T-cell (primary cell): Measurements from ENCODE around the gene ZNF692. TPM values are rescaled to one million over a fixed set of nuclear protein-coding genes. Genes with fewer than 3 reads are reported as not detected.
"Not testable (repeated sequence)": the region's sequence is repeated elsewhere in the genome, so short reads cannot be mapped to it uniquely, and the experiment has no call there.

Experiments
- ATAC-seq, 4 experiments: fragments of 200-7000 bp in 3 of 4; fragments of 150-1000 bp in 1 of 4; cut with Tn5 transposase; replicated peaks in 1 of 4; 1 replicate in 3 of 4; 2 replicates in 1 of 4; pipeline ENCODE4 v1.10.0; 2021; ENCODE audit warnings: moderate library complexity in 3 of 4, mild to moderate bottlenecking in 2 of 4, moderate number of reproducible peaks in 1 of 4
- CTCF ChIA-PET, 2 donors: fragments of 300-600 bp; sonication (Branson Sonifier 250); formaldehyde crosslinking; loops; one replicate each; lab custom pipeline; 2022; ENCODE audit warnings: antibody characterized with exemption in 2 of 2; lab: Charles Lee
- POLR2A ChIA-PET, 2 donors: fragments of 300-600 bp; sonication (Branson Sonifier 250); formaldehyde crosslinking; loops; one replicate each; lab custom pipeline; 2022; ENCODE audit warnings: antibody characterized with exemption in 2 of 2; lab: Charles Lee
- DNase-seq, 35 experiments: peaks; one replicate each; pipeline versions ENCODE4 v3.0.0 to v3.0.0-alpha.2; 2013 to 2023
- H3K27ac ChIP-seq: one replicate; pipeline ENCODE4 v1.5.1; 2013; ENCODE audit warnings: low read length
- H3K27me3 ChIP-seq, 2 experiments: replicated peaks in 1 of 2; 1 replicate in 1 of 2; 2 replicates in 1 of 2; pipeline versions ENCODE4 v1.6.1 to v1.7.0; 2013; ENCODE audit warnings: low read length in 1 of 2, mixed read lengths in 1 of 2; ENCODE audit not compliant: control insufficient read depth in 2 of 2, insufficient read depth in 2 of 2; ENCODE audit errors: extremely low read depth in 1 of 2
- H3K36me3 ChIP-seq, 2 donors: 1 replicate in 1 of 2; 2 replicates in 1 of 2; pipeline versions ENCODE4 v1.6.1 to v1.7.0; 2013; ENCODE audit warnings: low read length in 1 of 2; ENCODE audit not compliant: control insufficient read depth in 2 of 2, insufficient read depth in 1 of 2; ENCODE audit errors: extremely low read depth in 1 of 2
- H3K4me1 ChIP-seq, 2 experiments: 1 replicate in 1 of 2; 2 replicates in 1 of 2; pipeline versions ENCODE4 v1.6.1 to v1.7.0; 2013; ENCODE audit warnings: low read length in 2 of 2, mixed read lengths in 1 of 2; ENCODE audit not compliant: insufficient read depth in 2 of 2, control insufficient read depth in 1 of 2; ENCODE audit errors: extremely low read depth in 1 of 2
- H3K4me3 ChIP-seq, 2 donors: 1 replicate in 1 of 2; 2 replicates in 1 of 2; pipeline versions ENCODE4 v1.5.1 to v1.7.0; 2013; ENCODE audit warnings: mild to moderate bottlenecking in 2 of 2, low read length in 1 of 2, moderate library complexity in 1 of 2; ENCODE audit not compliant: control insufficient read depth in 1 of 2; ENCODE audit errors: extremely low read depth in 1 of 2
- H3K9me3 ChIP-seq: 2 replicates; pipeline ENCODE4 v1.7.0; 2013
- H3K27ac Mint-ChIP-seq, 2 donors: one replicate each; pipeline ENCODE4 v1.8.0; 2020 to 2021; ENCODE audit warnings: mild to moderate bottlenecking in 2 of 2, mixed read lengths in 2 of 2
- H3K27me3 Mint-ChIP-seq, 2 donors: one replicate each; pipeline ENCODE4 v1.8.0; 2021 to 2022; ENCODE audit warnings: mixed read lengths in 2 of 2
- H3K36me3 Mint-ChIP-seq: one replicate; pipeline ENCODE4 v1.8.0; 2021; ENCODE audit warnings: mixed read lengths
- H3K4me1 Mint-ChIP-seq, 3 donors: one replicate each; pipeline ENCODE4 v1.8.0; 2020 to 2022; ENCODE audit warnings: mixed read lengths in 3 of 3, mild to moderate bottlenecking in 1 of 3
- H3K4me3 Mint-ChIP-seq, 3 donors: one replicate each; pipeline ENCODE4 v1.8.0; 2020 to 2022; ENCODE audit warnings: mild to moderate bottlenecking in 3 of 3, mixed read lengths in 3 of 3, moderate library complexity in 3 of 3
- H3K9me3 Mint-ChIP-seq, 3 donors: one replicate each; pipeline ENCODE4 v1.8.0; 2020 to 2022; ENCODE audit warnings: mixed read lengths in 3 of 3
- WGBS: methylation state at CpG from one replicate; pipeline ENCODE4 v1.1.5; 2013; ENCODE audit warnings: missing lambda C conversion rate; ENCODE audit not compliant: insufficient coverage; 5-methylcytosine and 5-hydroxymethylcytosine counted together
- total RNA-seq, 35 experiments: library from RNA in 6 of 35; stranded (reverse) in 6 of 35; fragments of 120-200 nt in 1 of 35; gene quantifications; one replicate each; pipeline versions ENCODE4 v1.2.1 to v1.2.4 and lab custom pipeline; 2013 to 2026

ZNF692 gene
- total RNA-seq, 5 donors from 2014 or later (not counting 1 experiment from before 2014, with no cell fraction given): 53.9 to 88.1 (median 78.7) TPM

GRCh38 chr1:248891758-248892157 is 32.9 kb upstream of the ZNF692 start:
- Histone ChIP-seq H3K4me1 (no peaks in the 10 kb centered on the region), H3K27me3 (peaks cover 0 to 22% of the 10 kb centered on the region in 2 experiments), H3K9me3 (no peaks in the 10 kb centered on the region), H3K36me3 (no peaks in the 10 kb centered on the region), H3K27ac (no peak overlapping the region), H3K4me3 (no peak overlapping the region)
- Mint-ChIP-seq H3K4me3 (no peak overlapping the region), H3K4me1 (no peaks in the 10 kb centered on the region), H3K36me3 (no peaks in the 10 kb centered on the region), H3K27me3 (peaks cover 30% of the 10 kb centered on the region in 2 donors), H3K9me3 (no peaks in the 10 kb centered on the region), H3K27ac (no peak overlapping the region)
- ChIA-PET CTCF (interaction anchor here in 1 of 2 donors (0.6 kb wide), 1 partner anchor 52 kb away, joined by 5 read pairs; no protein-coding TSS in a partner anchor), POLR2A (no interaction called here)
- ATAC-seq: no peak
- no CpG with 5 or more reads among the region's 2 CpGs for WGBS
- no peak for DNase-seq

DNA sequence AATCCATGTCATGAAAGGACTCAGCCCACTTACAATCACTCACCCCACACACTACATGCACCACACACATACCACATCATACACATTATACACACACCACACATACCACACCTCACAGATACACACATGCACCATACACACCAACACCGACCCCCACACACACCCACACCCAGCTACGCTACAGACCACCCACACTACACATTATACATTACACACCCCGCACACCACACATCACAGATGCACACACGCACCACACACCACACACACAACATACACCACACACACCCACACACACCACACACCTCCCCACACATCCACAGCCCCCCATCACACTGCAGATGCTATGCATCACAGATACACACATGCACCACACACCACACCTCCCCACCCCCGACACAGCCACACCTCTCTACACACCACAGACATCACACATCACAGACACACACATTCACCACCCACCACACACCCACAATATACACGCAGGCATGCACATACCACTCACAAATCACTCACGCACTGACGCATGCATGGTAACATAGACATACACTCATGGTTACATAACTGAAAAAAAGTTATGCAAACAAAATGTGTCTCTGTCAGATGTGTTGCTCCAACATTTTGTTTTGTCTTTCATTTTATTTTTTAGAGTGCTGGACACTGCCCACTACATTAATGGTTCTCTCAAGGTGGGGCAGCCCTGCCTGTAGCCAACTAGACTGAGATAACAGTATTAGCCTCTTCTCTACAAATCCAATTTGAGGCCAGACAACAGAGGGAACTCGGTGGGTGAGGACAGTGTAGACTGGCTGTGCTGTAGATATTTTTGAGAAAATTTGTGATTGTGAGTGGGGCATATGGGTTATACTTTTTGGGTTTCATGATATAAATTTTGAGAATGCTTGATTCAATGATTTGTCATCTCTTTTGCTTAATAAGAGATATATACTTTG is 31.9 kb upstream of the ZNF692 start:
- no peaks in the 10 kb centered on the region for H3K36me3 Mint-ChIP-seq
- Histone ChIP-seq H3K27me3 (peaks cover 0 to 17% of the 10 kb centered on the region in 2 experiments), H3K4me3 (no peak overlapping the region), H3K4me1 (no peaks in the 10 kb centered on the region), H3K36me3 (no peaks in the 10 kb centered on the region), H3K27ac (no peak overlapping the region), H3K9me3 (no peaks in the 10 kb centered on the region)
- ChIA-PET POLR2A (no interaction called here), CTCF (no interaction called here)
- no peak overlapping the region for H3K27ac Mint-ChIP-seq
- H3K27me3 Mint-ChIP-seq: peaks cover 21 to 22% of the 10 kb centered on the region in 2 donors
- H3K4me1 Mint-ChIP-seq: no peaks in the 10 kb centered on the region
- 65% methylated on average over 7 of the region's 9 CpGs for WGBS
- H3K9me3 Mint-ChIP-seq: no peaks in the 10 kb centered on the region
- H3K4me3 Mint-ChIP-seq: no peak overlapping the region
- no peak for ATAC-seq
- no peak for DNase-seq

DNA sequence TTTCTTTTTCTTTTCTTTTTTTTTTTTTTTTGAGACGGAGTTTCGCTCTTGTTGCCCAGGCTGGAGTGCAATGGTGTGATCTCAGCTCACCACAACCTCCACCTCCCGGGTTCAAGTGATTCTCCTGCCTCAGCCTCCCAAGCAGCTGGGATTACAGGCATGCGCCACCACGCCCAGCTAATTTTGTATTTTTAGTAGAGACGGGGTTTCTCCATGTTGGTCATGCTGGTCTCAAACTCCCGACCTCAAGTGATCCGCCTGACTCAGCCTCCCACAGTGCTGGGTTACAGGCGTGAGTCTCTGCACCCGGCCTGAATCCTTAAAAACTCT is 31.0 kb upstream of the ZNF692 start:
- H3K4me1 Mint-ChIP-seq, H3K9me3 ChIP-seq, H3K27ac Mint-ChIP-seq, DNase-seq, H3K27ac ChIP-seq, H3K4me1 ChIP-seq, H3K9me3 Mint-ChIP-seq, H3K36me3 ChIP-seq, POLR2A ChIA-PET, H3K4me3 ChIP-seq, ATAC-seq, H3K36me3 Mint-ChIP-seq, H3K4me3 Mint-ChIP-seq: not testable (repeated sequence)
- CTCF ChIA-PET: interaction anchor here in 1 of 2 donors (0.6 kb wide), 1 partner anchor 1143 kb away, joined by 4 read pairs; no protein-coding TSS in a partner anchor
- peaks cover 14 to 20% of the 10 kb centered on the region in 2 donors for H3K27me3 Mint-ChIP-seq
- 100% methylated on average over 2 of the region's 10 CpGs for WGBS
- H3K27me3 ChIP-seq: peaks cover 0 to 13% of the 10 kb centered on the region in 2 experiments

GRCh38 chr1:248886237-248886895 is 27.5 kb upstream of the ZNF692 start:
- no peak for ATAC-seq
- H3K36me3 Mint-ChIP-seq: no peaks in the 10 kb centered on the region
- no peak overlapping the region for H3K4me3 ChIP-seq
- WGBS: no CpG with 5 or more reads among the region's 1 CpG
- no peaks in the 10 kb centered on the region for H3K4me1 ChIP-seq
- H3K27me3 Mint-ChIP-seq: peaks cover 10 to 11% of the 10 kb centered on the region in 2 donors
- H3K27ac Mint-ChIP-seq: no peak overlapping the region
- no peak for DNase-seq
- no peaks in the 10 kb centered on the region for H3K36me3 ChIP-seq
- no peaks in the 10 kb centered on the region for H3K9me3 ChIP-seq
- H3K27me3 ChIP-seq: peaks cover 0 to 10% of the 10 kb centered on the region in 2 experiments
- H3K27ac ChIP-seq: no peak overlapping the region
- CTCF ChIA-PET: no interaction called here
- no peaks in the 10 kb centered on the region for H3K4me1 Mint-ChIP-seq
- no peak overlapping the region for H3K4me3 Mint-ChIP-seq
- POLR2A ChIA-PET: interaction anchor here in 1 of 2 donors (0.6 kb wide), 1 partner anchor 67 kb away, joined by 4 read pairs; no protein-coding TSS in a partner anchor
- no peaks in the 10 kb centered on the region for H3K9me3 Mint-ChIP-seq

- Mint-ChIP-seq H3K4me1 (no peaks in the 10 kb centered on the region), H3K27me3 (peaks cover 4 to 5% of the 10 kb centered on the region in 2 donors), H3K4me3 (no peak overlapping the region), H3K27ac (no peak overlapping the region), H3K36me3 (no peaks in the 10 kb centered on the region), H3K9me3 (no peaks in the 10 kb centered on the region)
- no peak overlapping the region for H3K27ac ChIP-seq
- H3K9me3 ChIP-seq: no peaks in the 10 kb centered on the region
- DNase-seq: no peak
- H3K4me3 ChIP-seq: no peak overlapping the region
- no peaks in the 10 kb centered on the region for H3K4me1 ChIP-seq
- H3K36me3 ChIP-seq: no peaks in the 10 kb centered on the region
- no CpG with 5 or more reads among the region's 1 CpG for WGBS
- no peak for ATAC-seq
- ChIA-PET POLR2A (no interaction called here), CTCF (no interaction called here)
- H3K27me3 ChIP-seq: peaks cover 0 to 5% of the 10 kb centered on the region in 2 experiments
These were observed 26.8 kb upstream of the ZNF692 start for GRCh38 chr1:248885646-248886045.

DNA sequence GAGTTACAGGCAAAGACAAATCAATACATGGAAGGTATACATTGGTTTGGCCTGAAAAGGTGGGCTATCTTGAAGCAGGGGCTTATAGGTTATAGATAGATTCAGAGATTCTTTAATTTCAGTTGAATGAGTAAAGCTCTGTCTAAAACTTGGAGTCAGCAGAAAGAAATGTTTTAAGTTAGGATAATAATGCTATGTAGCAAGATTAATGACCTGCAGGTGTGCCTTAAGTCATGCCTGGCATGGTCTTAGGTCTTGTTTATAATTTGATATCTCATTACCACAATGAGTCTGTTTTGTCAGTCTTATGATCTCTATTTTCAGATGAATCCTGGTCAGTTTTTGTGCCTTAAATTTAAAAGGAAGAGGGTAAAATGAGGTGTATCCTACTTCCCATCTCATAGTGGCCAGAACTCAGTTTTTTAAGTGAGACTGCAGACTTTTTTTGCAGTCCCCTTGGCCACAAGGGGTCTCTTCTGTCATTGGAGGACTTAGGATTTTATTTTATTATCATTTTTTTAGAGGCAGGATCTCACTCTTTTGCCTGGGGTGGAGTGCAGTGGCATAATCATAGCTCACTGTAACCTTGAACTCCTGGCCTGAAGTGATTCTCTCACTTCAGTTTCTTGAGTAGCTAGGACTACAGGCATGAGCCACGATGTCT is 25.9 kb upstream of the ZNF692 start:
- Mint-ChIP-seq H3K4me3 (no peak overlapping the region), H3K27me3 (no peaks in the 10 kb centered on the region), H3K9me3 (no peaks in the 10 kb centered on the region), H3K4me1 (no peaks in the 10 kb centered on the region), H3K27ac (no peak overlapping the region), H3K36me3 (no peaks in the 10 kb centered on the region)
- ChIA-PET CTCF (no interaction called here), POLR2A (interaction anchor here in 1 of 2 donors (0.6 kb wide), 1 partner anchor 22 kb away, joined by 3 read pairs; no protein-coding TSS in a partner anchor)
- no peaks in the 10 kb centered on the region for H3K27me3 ChIP-seq
- no peak overlapping the region for H3K27ac ChIP-seq
- no peaks in the 10 kb centered on the region for H3K4me1 ChIP-seq
- H3K36me3 ChIP-seq: no peaks in the 10 kb centered on the region
- no peaks in the 10 kb centered on the region for H3K9me3 ChIP-seq
- WGBS: no CpG with 5 or more reads among the region's 1 CpG
- H3K4me3 ChIP-seq: no peak overlapping the region
- no peak for ATAC-seq
- DNase-seq: no peak
